ENCODE results near the gene ANKRD40CL. TPM values are rescaled to one million over a fixed set of nuclear protein-coding genes. Genes with fewer than 3 reads are reported as not detected.
"Not testable (repeated sequence)": the region's sequence is repeated elsewhere in the genome, so short reads cannot be mapped to it uniquely, and the experiment has no call there.

ANKRD40CL gene
- total RNA-seq, 3 donors from 2014 or later (not counting 1 experiment from before 2014, with no cell fraction given), result not detected

GRCh38 chr17:50806141-50806643 is 38.9 kb upstream of the ANKRD40CL start:
- TF ChIP-seq CTCF (IDR thresholded peaks at IDR 0.05), result no peak
- Mint-ChIP-seq H3K4me1 (no peaks in the 10 kb centered on the region), H3K27ac (no peak overlapping the region), H3K4me3 (no peak overlapping the region), H3K27me3 (ENCODE audit: low read depth in 2 of 2) (no peaks in the 10 kb centered on the region), H3K36me3 (no peaks in the 10 kb centered on the region), H3K9me3 (no peaks in the 10 kb centered on the region)
- Histone ChIP-seq H3K27ac (ENCODE audit: low read length) (no peak overlapping the region), H3K27me3 (ENCODE audit: control insufficient read depth, insufficient read depth, low read length) (no peaks in the 10 kb centered on the region), H3K4me3 (ENCODE audit: low read length) (no peak overlapping the region), H3K4me1 (ENCODE audit: control insufficient read depth, insufficient read depth, low read length) (no peaks in the 10 kb centered on the region), H3K9me3 (ENCODE audit: control insufficient read depth, insufficient read depth, low read length) (no peaks in the 10 kb centered on the region), H3K36me3 (ENCODE audit: control insufficient read depth, insufficient read depth, low read length) (no peaks in the 10 kb centered on the region)
- DNase-seq (no peak), ATAC-seq (no peak)
- 93% methylated on average over 10 of the region's 11 CpGs for WGBS (ENCODE audit: insufficient coverage)
- intact Hi-C loops (cut with micrococcal nuclease), result no loop called here

- H3K36me3 Mint-ChIP-seq, result no peaks in the 10 kb centered on the region
- Histone ChIP-seq H3K36me3 (ENCODE audit: control insufficient read depth, insufficient read depth, low read length) (no peaks in the 10 kb centered on the region), H3K4me3 (ENCODE audit: low read length) (no peak overlapping the region), H3K27me3 (ENCODE audit: control insufficient read depth, insufficient read depth, low read length) (no peaks in the 10 kb centered on the region), H3K4me1 (ENCODE audit: control insufficient read depth, insufficient read depth, low read length) (no peaks in the 10 kb centered on the region), H3K27ac (ENCODE audit: low read length) (no peak overlapping the region), H3K9me3 (ENCODE audit: control insufficient read depth, insufficient read depth, low read length) (no peaks in the 10 kb centered on the region)
- intact Hi-C loops (cut with micrococcal nuclease), result no loop called here
- 72% methylated on average over 5 of the region's 6 CpGs for WGBS (ENCODE audit: insufficient coverage)
- H3K4me1 Mint-ChIP-seq, result no peaks in the 10 kb centered on the region
- no peak overlapping the region for H3K4me3 Mint-ChIP-seq
- DNase-seq (no peak), ATAC-seq (no peak)
- no peaks in the 10 kb centered on the region for H3K27me3 Mint-ChIP-seq (ENCODE audit: low read depth in 2 of 2)
- H3K27ac Mint-ChIP-seq, result no peak overlapping the region
- no peak for TF ChIP-seq CTCF (IDR thresholded peaks at IDR 0.05)
- no peaks in the 10 kb centered on the region for H3K9me3 Mint-ChIP-seq
These were observed 38.2 kb upstream of the ANKRD40CL start for GRCh38 chr17:50805486-50805885.

GRCh38 chr17:50804749-50805475 is 37.6 kb upstream of the ANKRD40CL start:
- H3K27ac ChIP-seq (ENCODE audit: low read length); H3K4me1 ChIP-seq (ENCODE audit: control insufficient read depth, insufficient read depth, low read length); H3K4me1 Mint-ChIP-seq; H3K4me3 ChIP-seq (ENCODE audit: low read length); H3K27me3 Mint-ChIP-seq (ENCODE audit: low read depth in 2 of 2); ATAC-seq; H3K36me3 Mint-ChIP-seq; H3K9me3 Mint-ChIP-seq; H3K27me3 ChIP-seq (ENCODE audit: control insufficient read depth, insufficient read depth, low read length); intact Hi-C loops (cut with micrococcal nuclease); DNase-seq; H3K36me3 ChIP-seq (ENCODE audit: control insufficient read depth, insufficient read depth, low read length); H3K27ac Mint-ChIP-seq; H3K9me3 ChIP-seq (ENCODE audit: control insufficient read depth, insufficient read depth, low read length); H3K4me3 Mint-ChIP-seq: not testable (repeated sequence)
- 97% methylated on average over 13 of the region's 13 CpGs for WGBS (ENCODE audit: insufficient coverage)

- ATAC-seq (no peak), DNase-seq (no peak)
- Histone ChIP-seq H3K36me3 (ENCODE audit: control insufficient read depth, insufficient read depth, low read length) (no peaks in the 10 kb centered on the region), H3K27ac (ENCODE audit: low read length) (no peak overlapping the region), H3K9me3 (ENCODE audit: control insufficient read depth, insufficient read depth, low read length) (no peaks in the 10 kb centered on the region), H3K4me3 (ENCODE audit: low read length) (no peak overlapping the region), H3K4me1 (ENCODE audit: control insufficient read depth, insufficient read depth, low read length) (no peaks in the 10 kb centered on the region), H3K27me3 (ENCODE audit: control insufficient read depth, insufficient read depth, low read length) (no peaks in the 10 kb centered on the region)
- no peak overlapping the region for H3K27ac Mint-ChIP-seq
- H3K9me3 Mint-ChIP-seq, result no peaks in the 10 kb centered on the region
- no peaks in the 10 kb centered on the region for H3K36me3 Mint-ChIP-seq
- no peak overlapping the region for H3K4me3 Mint-ChIP-seq
- no peaks in the 10 kb centered on the region for H3K4me1 Mint-ChIP-seq
- no peak for TF ChIP-seq CTCF (IDR thresholded peaks at IDR 0.05)
- intact Hi-C loops (cut with micrococcal nuclease), result no loop called here
- 80% methylated on average over 6 of the region's 6 CpGs for WGBS (ENCODE audit: insufficient coverage)
- no peaks in the 10 kb centered on the region for H3K27me3 Mint-ChIP-seq (ENCODE audit: low read depth in 2 of 2)
These were observed 36.4 kb upstream of the ANKRD40CL start for GRCh38 chr17:50803676-50804075.
